Measurements from ENCODE around the gene CNTNAP5.

- TF ChIP-seq CTCF (IDR thresholded peaks at IDR 0.05; ENCODE audit: low read depth, low read length, missing input control) (peak; percentile 21), MAX (IDR thresholded peaks at IDR 0.05) (no peak), ATF3 (IDR thresholded peaks at IDR 0.05) (no peak), REST (IDR thresholded peaks at IDR 0.05) (no peak), RAD21 (IDR thresholded peaks at IDR 0.05) (peak; percentile 55 to 66), TAF1 (conservative IDR thresholded peaks at IDR 0.05) (no peak), YY1 (IDR thresholded peaks at IDR 0.05) (no peak), GABPA (IDR thresholded peaks at IDR 0.05 in 1 of 2, conservative IDR thresholded peaks at IDR 0.05 in 1 of 2) (no peak), JUND (IDR thresholded peaks at IDR 0.05) (no peak), RXRA (IDR thresholded peaks at IDR 0.05) (no peak), SP1 (IDR thresholded peaks at IDR 0.05) (no peak), EGR1 (IDR thresholded peaks at IDR 0.05; ENCODE audit: low read depth in 2 of 2) (no peak)
Observed at GRCh38 chr2:124325667-124326440, 300.8 kb downstream of the CNTNAP5 start.
